HEK293 (cell line): ENCODE measurements around the gene PA2G4.

ENCODE experiments used
- CTCF ChIA-PET: fragments of 350-600 bp; formaldehyde crosslinking; extraction: SDS; loops from one replicate; lab custom pipeline; 2021; ENCODE audit warnings: antibody characterized with exemption; lab: Yijun Ruan, JAX
- POLR2A ChIA-PET: fragments of 300-600 bp; formaldehyde crosslinking; extraction: SDS; loops from one replicate; lab custom pipeline; 2020; ENCODE audit warnings: antibody characterized with exemption, inconsistent platforms; lab: Yijun Ruan, JAX
- H3K27ac ChIP-seq: fragments of 200-500 bp; sonication (Bioruptor generic); 2 replicates; pipeline ENCODE4 v1.5.1; 2014; ENCODE audit warnings: low read depth, low read length, control low read depth, inconsistent platforms; ENCODE audit errors: extremely low read depth
- H3K36me3 ChIP-seq, 2 experiments: fragments of 200-500 bp in 1 of 2; sonication (Bioruptor generic) in 1 of 2; 1 replicate in 1 of 2; 2 replicates in 1 of 2; pipeline ENCODE4 v1.5.1; 2014 to 2017; ENCODE audit warnings: inconsistent platforms in 2 of 2, low read length in 2 of 2; ENCODE audit not compliant: control insufficient read depth in 2 of 2, insufficient read depth in 1 of 2
- H3K4me1 ChIP-seq: fragments of 200-500 bp; sonication (Bioruptor generic); 2 replicates; pipeline ENCODE4 v1.5.1; 2014; ENCODE audit warnings: mild to moderate bottlenecking, low read length, inconsistent platforms; ENCODE audit not compliant: control insufficient read depth, insufficient read depth
- H3K4me3 ChIP-seq: 2 replicates; pipeline ENCODE4 v1.5.1; 2011; ENCODE audit warnings: low read depth, mild to moderate bottlenecking, control low read depth, low read length, moderate library complexity
- H3K9me3 ChIP-seq: fragments of 200-500 bp; sonication (Bioruptor generic); 2 replicates; pipeline ENCODE4 v1.5.1; 2014; ENCODE audit warnings: low read depth, low read length, inconsistent platforms; ENCODE audit not compliant: control insufficient read depth, insufficient read depth
- IKZF3 ChIP-seq: fragments of 450-650 bp; IDR thresholded peaks from 2 replicates; pipeline ENCODE4 v1.5.0; 2018; ENCODE audit warnings: missing biosample characterization, mild to moderate bottlenecking, missing genetic modification characterization, moderate library complexity
- SCRT1 ChIP-seq: fragments of 450-650 bp; formaldehyde crosslinking; IDR thresholded peaks from 2 replicates; pipeline ENCODE4 v1.5.1; 2016; ENCODE audit warnings: missing biosample characterization, missing genetic modification characterization, borderline replicate concordance
- SP7 ChIP-seq: fragments of 450-650 bp; formaldehyde crosslinking; IDR thresholded peaks from 2 replicates; pipeline ENCODE4 v1.5.1; 2016; ENCODE audit warnings: missing biosample characterization, missing genetic modification characterization
- ZFP3 ChIP-seq: fragments of 450-650 bp; formaldehyde crosslinking; IDR thresholded peaks from 2 replicates; pipeline ENCODE4 v1.5.1; 2016; ENCODE audit warnings: low read depth, missing biosample characterization, missing genetic modification characterization
- ZNF140 ChIP-seq: fragments of 450-650 bp; formaldehyde crosslinking; IDR thresholded peaks from 2 replicates; pipeline ENCODE4 v1.5.1; 2016; ENCODE audit warnings: missing biosample characterization, missing genetic modification characterization
- ZNF184 ChIP-seq: fragments of 450-650 bp; IDR thresholded peaks from 2 replicates; pipeline ENCODE4 v1.5.1; 2018; ENCODE audit warnings: missing biosample characterization, mild to moderate bottlenecking, missing genetic modification characterization
- ZNF23 ChIP-seq: fragments of 450-650 bp; formaldehyde crosslinking; IDR thresholded peaks from 2 replicates; pipeline ENCODE4 v1.5.1; 2016; ENCODE audit warnings: missing biosample characterization, missing genetic modification characterization, borderline replicate concordance
- ZNF292 ChIP-seq: fragments of 450-650 bp; formaldehyde crosslinking; IDR thresholded peaks from 2 replicates; pipeline ENCODE4 v1.5.1; 2016; ENCODE audit warnings: low read depth, missing biosample characterization, missing genetic modification characterization, borderline replicate concordance
- ZNF324 ChIP-seq: fragments of 450-650 bp; formaldehyde crosslinking; IDR thresholded peaks from 2 replicates; pipeline ENCODE4 v1.5.1; 2016; ENCODE audit warnings: missing biosample characterization, missing genetic modification characterization
- ZNF341 ChIP-seq: fragments of 450-650 bp; formaldehyde crosslinking; IDR thresholded peaks from 2 replicates; pipeline ENCODE4; 2016; ENCODE audit warnings: low read depth, missing biosample characterization, missing genetic modification characterization
- ZNF473 ChIP-seq: fragments of 450-650 bp; formaldehyde crosslinking; IDR thresholded peaks from 2 replicates; pipeline ENCODE4 v1.5.1; 2017; ENCODE audit warnings: missing biosample characterization, missing genetic modification characterization
- ZNF548 ChIP-seq: fragments of 450-650 bp; formaldehyde crosslinking; IDR thresholded peaks from 2 replicates; pipeline ENCODE4 v1.5.1; 2016; ENCODE audit warnings: missing biosample characterization, missing genetic modification characterization
- ZNF560 ChIP-seq: fragments of 450-650 bp; formaldehyde crosslinking; IDR thresholded peaks from 2 replicates; pipeline ENCODE4 v1.5.1; 2017; ENCODE audit warnings: missing biosample characterization, missing genetic modification characterization, borderline replicate concordance
- ZNF596 ChIP-seq: fragments of 450-650 bp; IDR thresholded peaks from 2 replicates; pipeline ENCODE4 v1.5.0; 2018; ENCODE audit warnings: missing biosample characterization, mild to moderate bottlenecking, missing genetic modification characterization, moderate library complexity
- ZNF600 ChIP-seq: fragments of 450-650 bp; formaldehyde crosslinking; IDR thresholded peaks from 2 replicates; pipeline ENCODE4 v1.5.1; 2016; ENCODE audit warnings: missing biosample characterization, missing genetic modification characterization
- ZNF626 ChIP-seq: fragments of 450-650 bp; sonication (Bioruptor Pico); formaldehyde crosslinking; IDR thresholded peaks from 2 replicates; pipeline ENCODE4 v1.5.1; 2018; ENCODE audit warnings: missing biosample characterization, missing genetic modification characterization, inconsistent platforms
- ZNF701 ChIP-seq: fragments of 450-650 bp; formaldehyde crosslinking; IDR thresholded peaks from 2 replicates; pipeline ENCODE4 v1.5.1; 2016; ENCODE audit warnings: missing biosample characterization, missing genetic modification characterization
- ZNF776 ChIP-seq: fragments of 450-650 bp; formaldehyde crosslinking; IDR thresholded peaks from 2 replicates; pipeline ENCODE4 v1.5.0; 2017; ENCODE audit warnings: missing biosample characterization, missing genetic modification characterization, borderline replicate concordance
- ZNF791 ChIP-seq: fragments of 450-650 bp; formaldehyde crosslinking; IDR thresholded peaks from 2 replicates; pipeline ENCODE4 v1.5.1; 2016; ENCODE audit warnings: missing biosample characterization, missing genetic modification characterization
- ZSCAN16 ChIP-seq: fragments of 450-650 bp; formaldehyde crosslinking; IDR thresholded peaks from 2 replicates; pipeline ENCODE4 v1.5.1; 2016; ENCODE audit warnings: missing biosample characterization, missing genetic modification characterization
- ZSCAN30 ChIP-seq: fragments of 450-650 bp; IDR thresholded peaks from 2 replicates; pipeline ENCODE4 v1.5.1; 2018; ENCODE audit warnings: missing biosample characterization, mild to moderate bottlenecking, missing genetic modification characterization, moderate library complexity
- TF ChIP-seq, protein P1 (sequence below): fragments of 450-650 bp; formaldehyde crosslinking; IDR thresholded peaks from 2 replicates; pipeline ENCODE4 v1.5.1; 2016; ENCODE audit warnings: missing biosample characterization, missing genetic modification characterization
- TF ChIP-seq, protein P2 (sequence below): fragments of 450-650 bp; formaldehyde crosslinking; IDR thresholded peaks from 2 replicates; pipeline ENCODE4 v1.5.1; 2016; ENCODE audit warnings: missing biosample characterization, missing genetic modification characterization, borderline replicate concordance
- TF ChIP-seq, protein P3 (sequence below): fragments of 450-650 bp; formaldehyde crosslinking; IDR thresholded peaks from 2 replicates; pipeline ENCODE4 v1.5.1; 2016; ENCODE audit warnings: missing biosample characterization, missing genetic modification characterization
- TF ChIP-seq, protein P4 (sequence below): fragments of 450-650 bp; formaldehyde crosslinking; IDR thresholded peaks from 2 replicates; pipeline ENCODE4 v1.5.1; 2016; ENCODE audit warnings: missing biosample characterization, missing genetic modification characterization, borderline replicate concordance
- TF ChIP-seq, protein P5 (sequence below): fragments of 450-650 bp; formaldehyde crosslinking; IDR thresholded peaks from 2 replicates; pipeline ENCODE4 v1.5.1; 2016; ENCODE audit warnings: missing biosample characterization, missing genetic modification characterization

The PA2G4 gene

DNA sequence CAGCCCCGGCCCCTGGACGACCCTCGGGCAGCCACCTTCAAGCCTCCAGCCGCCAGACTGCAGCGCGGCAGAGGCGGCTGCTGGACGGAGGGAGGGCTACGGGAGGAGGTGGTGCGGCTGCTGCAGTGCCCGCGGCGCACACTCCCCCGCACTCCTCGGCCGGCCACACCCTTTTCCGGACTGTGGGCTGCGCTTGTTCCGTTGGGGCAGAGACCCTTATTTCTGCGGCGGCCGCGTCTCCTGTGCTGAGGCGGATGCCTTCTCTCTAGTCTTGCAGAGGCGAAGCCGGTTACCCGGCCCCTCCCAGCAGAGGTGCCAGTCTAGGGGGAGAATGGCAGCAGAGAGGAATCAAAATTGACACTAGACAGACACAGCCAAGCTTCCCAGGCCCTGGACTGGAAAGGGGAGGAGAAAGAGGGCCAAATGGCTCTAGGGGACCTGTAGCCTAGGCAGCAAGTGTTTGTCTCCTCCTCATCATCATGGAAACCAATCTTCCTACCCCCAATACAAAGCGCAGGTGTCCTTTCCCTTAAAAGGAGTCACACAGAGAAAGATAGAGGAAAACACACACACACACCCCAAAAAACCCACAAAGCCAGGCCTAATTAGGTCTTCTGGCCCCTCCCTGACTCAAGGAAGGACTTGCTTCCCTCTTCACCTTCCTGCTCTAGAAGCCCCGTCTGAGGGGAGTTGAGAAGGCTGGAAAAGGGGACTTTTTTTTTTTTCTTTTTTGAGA is 25.0 kb downstream of the PA2G4 start:
- ChIA-PET CTCF (interaction anchor here (1.0 to 6.8 kb wide), 6 partner anchors 11 to 129 kb away, joined by 3 to 65 read pairs (median 12); partner anchors contain the start of genes MYL6, SMARCC2 and ZC3H10), POLR2A (interaction anchor here (1.0 to 3.8 kb wide), 7 partner anchors 11 to 93 kb away, joined by 3 to 99 read pairs (median 27); partner anchors contain the start of genes MYL6, PA2G4, RNF41 and RPL41)
- peaks cover 9% of the 10 kb centered on the region for H3K4me1 ChIP-seq
- TF ChIP-seq ZNF776 (tag by site-specific recombination) (no peak), ZNF473 (no peak), ZNF626 (tag by site-specific recombination) (no peak), SP7 (tag by site-specific recombination) (0 out of 2 replicates have a peak, but pooled peaks have one; percentile 29), ZNF184 (no peak; the same call in 1 of the 2 replicates), ZNF140 (no peak), ZNF23 (tag by site-specific recombination) (no peak), SCRT1 (tag by site-specific recombination) (no peak), ZNF596 (tag by site-specific recombination) (no peak), ZFP3 (tag by site-specific recombination) (no peak), ZSCAN16 (tag by site-specific recombination) (no peak), ZNF560 (tag by site-specific recombination) (no peak), ZNF341 (tag by site-specific recombination) (peak; percentile 88), ZNF324 (tag by site-specific recombination) (no peak), ZNF701 (tag by site-specific recombination) (no peak), ZNF600 (tag by site-specific recombination) (peak; percentile 26; the same call in 1 of the 2 replicates), ZNF548 (no peak), ZNF292 (no peak), ZSCAN30 (tag by site-specific recombination) (peak; percentile 100), IKZF3 (no peak), ZNF791 (tag by site-specific recombination) (no peak)
- TF ChIP-seq, protein P1, sequence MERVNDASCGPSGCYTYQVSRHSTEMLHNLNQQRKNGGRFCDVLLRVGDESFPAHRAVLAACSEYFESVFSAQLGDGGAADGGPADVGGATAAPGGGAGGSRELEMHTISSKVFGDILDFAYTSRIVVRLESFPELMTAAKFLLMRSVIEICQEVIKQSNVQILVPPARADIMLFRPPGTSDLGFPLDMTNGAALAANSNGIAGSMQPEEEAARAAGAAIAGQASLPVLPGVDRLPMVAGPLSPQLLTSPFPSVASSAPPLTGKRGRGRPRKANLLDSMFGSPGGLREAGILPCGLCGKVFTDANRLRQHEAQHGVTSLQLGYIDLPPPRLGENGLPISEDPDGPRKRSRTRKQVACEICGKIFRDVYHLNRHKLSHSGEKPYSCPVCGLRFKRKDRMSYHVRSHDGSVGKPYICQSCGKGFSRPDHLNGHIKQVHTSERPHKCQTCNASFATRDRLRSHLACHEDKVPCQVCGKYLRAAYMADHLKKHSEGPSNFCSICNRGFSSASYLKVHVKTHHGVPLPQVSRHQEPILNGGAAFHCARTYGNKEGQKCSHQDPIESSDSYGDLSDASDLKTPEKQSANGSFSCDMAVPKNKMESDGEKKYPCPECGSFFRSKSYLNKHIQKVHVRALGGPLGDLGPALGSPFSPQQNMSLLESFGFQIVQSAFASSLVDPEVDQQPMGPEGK: peak; percentile 59
- TF ChIP-seq, protein P2, sequence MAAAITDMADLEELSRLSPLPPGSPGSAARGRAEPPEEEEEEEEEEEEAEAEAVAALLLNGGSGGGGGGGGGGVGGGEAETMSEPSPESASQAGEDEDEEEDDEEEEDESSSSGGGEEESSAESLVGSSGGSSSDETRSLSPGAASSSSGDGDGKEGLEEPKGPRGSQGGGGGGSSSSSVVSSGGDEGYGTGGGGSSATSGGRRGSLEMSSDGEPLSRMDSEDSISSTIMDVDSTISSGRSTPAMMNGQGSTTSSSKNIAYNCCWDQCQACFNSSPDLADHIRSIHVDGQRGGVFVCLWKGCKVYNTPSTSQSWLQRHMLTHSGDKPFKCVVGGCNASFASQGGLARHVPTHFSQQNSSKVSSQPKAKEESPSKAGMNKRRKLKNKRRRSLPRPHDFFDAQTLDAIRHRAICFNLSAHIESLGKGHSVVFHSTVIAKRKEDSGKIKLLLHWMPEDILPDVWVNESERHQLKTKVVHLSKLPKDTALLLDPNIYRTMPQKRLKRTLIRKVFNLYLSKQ (tag by site-specific recombination): no peak
- TF ChIP-seq, protein P3, sequence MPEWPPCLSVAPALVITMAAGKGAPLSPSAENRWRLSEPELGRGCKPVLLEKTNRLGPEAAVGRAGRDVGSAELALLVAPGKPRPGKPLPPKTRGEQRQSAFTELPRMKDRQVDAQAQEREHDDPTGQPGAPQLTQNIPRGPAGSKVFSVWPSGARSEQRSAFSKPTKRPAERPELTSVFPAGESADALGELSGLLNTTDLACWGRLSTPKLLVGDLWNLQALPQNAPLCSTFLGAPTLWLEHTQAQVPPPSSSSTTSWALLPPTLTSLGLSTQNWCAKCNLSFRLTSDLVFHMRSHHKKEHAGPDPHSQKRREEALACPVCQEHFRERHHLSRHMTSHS: no peak
- TF ChIP-seq, protein P4, sequence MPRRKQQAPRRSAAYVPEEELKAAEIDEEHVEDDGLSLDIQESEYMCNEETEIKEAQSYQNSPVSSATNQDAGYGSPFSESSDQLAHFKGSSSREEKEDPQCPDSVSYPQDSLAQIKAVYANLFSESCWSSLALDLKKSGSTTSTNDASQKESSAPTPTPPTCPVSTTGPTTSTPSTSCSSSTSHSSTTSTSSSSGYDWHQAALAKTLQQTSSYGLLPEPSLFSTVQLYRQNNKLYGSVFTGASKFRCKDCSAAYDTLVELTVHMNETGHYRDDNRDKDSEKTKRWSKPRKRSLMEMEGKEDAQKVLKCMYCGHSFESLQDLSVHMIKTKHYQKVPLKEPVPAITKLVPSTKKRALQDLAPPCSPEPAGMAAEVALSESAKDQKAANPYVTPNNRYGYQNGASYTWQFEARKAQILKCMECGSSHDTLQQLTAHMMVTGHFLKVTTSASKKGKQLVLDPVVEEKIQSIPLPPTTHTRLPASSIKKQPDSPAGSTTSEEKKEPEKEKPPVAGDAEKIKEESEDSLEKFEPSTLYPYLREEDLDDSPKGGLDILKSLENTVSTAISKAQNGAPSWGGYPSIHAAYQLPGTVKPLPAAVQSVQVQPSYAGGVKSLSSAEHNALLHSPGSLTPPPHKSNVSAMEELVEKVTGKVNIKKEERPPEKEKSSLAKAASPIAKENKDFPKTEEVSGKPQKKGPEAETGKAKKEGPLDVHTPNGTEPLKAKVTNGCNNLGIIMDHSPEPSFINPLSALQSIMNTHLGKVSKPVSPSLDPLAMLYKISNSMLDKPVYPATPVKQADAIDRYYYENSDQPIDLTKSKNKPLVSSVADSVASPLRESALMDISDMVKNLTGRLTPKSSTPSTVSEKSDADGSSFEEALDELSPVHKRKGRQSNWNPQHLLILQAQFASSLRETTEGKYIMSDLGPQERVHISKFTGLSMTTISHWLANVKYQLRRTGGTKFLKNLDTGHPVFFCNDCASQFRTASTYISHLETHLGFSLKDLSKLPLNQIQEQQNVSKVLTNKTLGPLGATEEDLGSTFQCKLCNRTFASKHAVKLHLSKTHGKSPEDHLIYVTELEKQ (tag by site-specific recombination): no peak
- TF ChIP-seq, protein P5, sequence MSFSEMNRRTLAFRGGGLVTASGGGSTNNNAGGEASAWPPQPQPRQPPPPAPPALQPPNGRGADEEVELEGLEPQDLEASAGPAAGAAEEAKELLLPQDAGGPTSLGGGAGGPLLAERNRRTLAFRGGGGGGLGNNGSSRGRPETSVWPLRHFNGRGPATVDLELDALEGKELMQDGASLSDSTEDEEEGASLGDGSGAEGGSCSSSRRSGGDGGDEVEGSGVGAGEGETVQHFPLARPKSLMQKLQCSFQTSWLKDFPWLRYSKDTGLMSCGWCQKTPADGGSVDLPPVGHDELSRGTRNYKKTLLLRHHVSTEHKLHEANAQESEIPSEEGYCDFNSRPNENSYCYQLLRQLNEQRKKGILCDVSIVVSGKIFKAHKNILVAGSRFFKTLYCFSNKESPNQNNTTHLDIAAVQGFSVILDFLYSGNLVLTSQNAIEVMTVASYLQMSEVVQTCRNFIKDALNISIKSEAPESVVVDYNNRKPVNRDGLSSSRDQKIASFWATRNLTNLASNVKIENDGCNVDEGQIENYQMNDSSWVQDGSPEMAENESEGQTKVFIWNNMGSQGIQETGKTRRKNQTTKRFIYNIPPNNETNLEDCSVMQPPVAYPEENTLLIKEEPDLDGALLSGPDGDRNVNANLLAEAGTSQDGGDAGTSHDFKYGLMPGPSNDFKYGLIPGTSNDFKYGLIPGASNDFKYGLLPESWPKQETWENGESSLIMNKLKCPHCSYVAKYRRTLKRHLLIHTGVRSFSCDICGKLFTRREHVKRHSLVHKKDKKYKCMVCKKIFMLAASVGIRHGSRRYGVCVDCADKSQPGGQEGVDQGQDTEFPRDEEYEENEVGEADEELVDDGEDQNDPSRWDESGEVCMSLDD (tag by site-specific recombination): no peak

More for the DNA sequence above, 25.0 kb downstream of the PA2G4 start:
- no peaks in the 10 kb centered on the region for H3K9me3 ChIP-seq
- H3K27ac ChIP-seq: peak overlapping the region; percentile 57; the same call in 1 of the 2 replicates
- H3K36me3 ChIP-seq: peaks cover 15 to 43% of the 10 kb centered on the region in 2 experiments; a peak in 2 of 3 replicates
- peak overlapping the region; percentile 80 for H3K4me3 ChIP-seq
